T-helper 2 cell treated with Interferon-gamma antibody and Interleukin-4, amounts not matched to agents 100 ng/mL and 5 ng/mL, for 36 hours (primary cell): ENCODE data around the gene KRT77. TPM values are rescaled to one million over a fixed set of nuclear protein-coding genes. Genes with fewer than 3 reads are reported as not detected.

Source experiments
- intact Hi-C: fragments of 100-400 bp; cut with micrococcal nuclease; formaldehyde crosslinking; loops from one replicate; pipeline ENCODE4 v1.15.1; 2023
- total RNA-seq: library from RNA; stranded (reverse); gene quantifications from 2 replicates; pipeline ENCODE4 v1.2.3, GENCODE V29; 2022

KRT77 gene
- total RNA-seq, 1 donor from 2014 or later: not detected

DNA sequence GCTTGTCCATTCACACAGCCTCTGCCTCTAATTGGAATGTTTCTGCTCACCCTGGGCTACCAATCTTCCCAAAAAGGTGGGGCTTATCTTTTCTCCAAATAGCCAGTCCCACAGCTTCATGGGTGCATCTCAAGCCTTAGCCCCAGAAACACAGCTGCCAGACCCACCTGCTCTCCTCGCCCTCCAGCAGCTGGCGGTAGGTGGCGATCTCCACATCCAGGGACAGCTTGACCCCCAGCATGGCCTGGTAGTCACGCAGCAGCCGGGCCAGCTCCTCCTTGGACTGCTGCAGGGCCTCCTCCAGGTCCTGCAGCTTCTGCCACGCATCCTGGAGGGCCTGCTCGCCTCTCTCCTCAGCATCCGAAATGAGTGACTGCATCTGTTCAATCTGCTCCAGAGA lies 11.1 kb downstream of the KRT77 start:
- intact Hi-C loops: no loop called here

DNA sequence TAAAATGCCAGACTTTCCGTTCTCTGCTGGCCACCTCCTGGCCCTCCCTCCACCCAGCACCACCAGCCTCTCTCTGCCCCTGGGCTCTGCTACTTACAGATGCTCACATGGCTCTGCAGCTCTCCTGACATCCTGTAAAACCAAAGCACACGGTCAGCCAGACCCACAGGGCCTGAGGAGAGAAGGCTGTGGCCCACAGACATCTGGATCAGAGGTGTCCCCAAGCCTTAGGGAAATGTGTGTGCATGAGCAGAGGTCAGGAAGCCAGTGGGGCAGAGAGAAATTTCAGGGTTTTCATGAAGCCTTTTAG lies 11.5 kb downstream of the KRT77 start:
- intact Hi-C loops: no loop called here

DNA sequence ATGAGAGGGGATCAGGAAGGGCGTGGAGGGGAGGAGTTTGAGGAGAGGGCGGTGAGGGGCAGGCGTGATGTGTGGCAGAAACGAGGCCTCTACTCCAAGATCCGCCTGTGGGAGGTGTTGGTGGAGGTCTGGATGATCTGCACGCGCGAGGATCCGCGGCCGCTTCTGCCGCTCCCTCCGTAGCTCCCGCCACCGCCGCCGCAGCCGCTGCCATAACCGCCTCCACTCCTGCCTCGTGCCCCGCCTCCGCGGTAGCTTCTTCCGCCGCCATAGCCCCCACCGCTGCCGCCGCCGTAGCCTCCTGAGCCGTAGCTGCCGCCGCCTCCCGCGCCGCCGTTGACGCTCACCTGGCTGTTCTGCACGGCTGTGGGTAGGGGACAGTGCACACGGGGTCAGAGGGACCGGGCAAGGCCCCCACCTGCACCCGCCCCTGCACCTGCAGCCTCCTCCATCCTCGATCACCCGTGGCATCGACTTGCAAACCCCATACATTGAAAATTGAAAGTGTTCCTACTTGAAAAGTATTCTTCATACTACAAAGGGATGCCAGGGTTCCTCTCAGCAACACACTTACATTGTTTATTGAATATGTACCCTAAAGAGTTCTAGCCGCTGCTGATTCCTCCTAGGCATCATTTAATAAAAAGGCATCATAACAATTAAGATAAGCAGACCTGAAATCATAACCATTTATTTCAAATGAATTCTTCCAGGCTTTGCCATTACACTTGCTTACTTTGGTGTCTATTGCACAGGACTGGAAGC lies 12.1 kb downstream of the KRT77 start:
- intact Hi-C loops: no loop called here

DNA sequence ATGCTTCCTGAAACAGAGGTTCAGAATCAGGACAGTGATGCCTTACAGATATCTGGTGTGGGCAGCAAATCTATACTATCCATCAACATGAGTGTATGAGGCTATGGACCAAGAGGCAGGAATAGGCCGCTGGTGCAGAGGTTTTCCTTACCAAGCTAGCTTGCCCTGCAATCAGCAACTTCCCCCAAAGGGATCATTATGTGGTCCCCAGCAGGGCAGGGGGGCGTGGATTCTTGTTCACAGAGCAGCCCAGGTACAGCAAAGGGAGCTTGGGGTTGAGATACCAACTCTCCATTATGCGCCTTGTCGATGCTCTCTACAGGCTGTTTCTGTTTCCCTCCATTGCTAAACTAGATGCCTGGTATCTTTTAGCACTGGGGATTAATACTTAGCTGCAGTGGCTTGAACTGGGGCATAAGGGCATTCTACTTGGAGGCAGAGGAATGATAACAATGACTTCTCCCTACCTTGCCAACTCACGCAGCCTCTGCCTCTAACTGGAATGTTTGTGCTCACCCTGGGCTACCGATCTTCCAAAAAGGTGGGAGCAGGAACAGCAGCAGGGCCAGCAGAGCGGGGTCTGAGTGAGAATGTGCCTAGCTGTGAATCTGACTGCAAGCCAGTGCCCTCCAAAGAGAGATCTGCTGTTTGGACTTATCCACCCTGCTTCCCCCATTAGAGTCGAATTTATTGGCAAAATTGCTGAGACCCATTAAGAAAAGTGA lies 12.8 kb downstream of the KRT77 start:
- intact Hi-C loops: no loop called here

DNA sequence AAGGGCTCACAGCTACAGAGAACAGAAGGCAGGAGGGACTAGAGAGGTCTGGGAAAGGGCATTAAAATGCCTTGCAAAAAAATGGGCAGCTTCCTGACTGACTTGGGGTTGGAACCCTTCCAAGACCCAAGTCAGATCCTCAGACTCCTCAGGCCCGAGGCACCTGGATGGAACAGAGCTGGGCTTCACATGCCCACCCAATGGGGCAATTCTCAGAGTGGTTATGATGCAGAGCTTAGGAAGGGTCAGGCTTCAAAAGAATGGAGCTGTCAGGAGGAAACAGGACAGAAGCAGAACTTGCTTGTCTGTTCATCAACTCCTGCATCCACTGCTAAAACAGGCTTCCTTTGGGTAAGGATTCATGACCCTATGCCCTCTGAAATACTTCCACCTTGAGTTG lies 13.4 kb downstream of the KRT77 start:
- intact Hi-C loops: no loop called here

DNA sequence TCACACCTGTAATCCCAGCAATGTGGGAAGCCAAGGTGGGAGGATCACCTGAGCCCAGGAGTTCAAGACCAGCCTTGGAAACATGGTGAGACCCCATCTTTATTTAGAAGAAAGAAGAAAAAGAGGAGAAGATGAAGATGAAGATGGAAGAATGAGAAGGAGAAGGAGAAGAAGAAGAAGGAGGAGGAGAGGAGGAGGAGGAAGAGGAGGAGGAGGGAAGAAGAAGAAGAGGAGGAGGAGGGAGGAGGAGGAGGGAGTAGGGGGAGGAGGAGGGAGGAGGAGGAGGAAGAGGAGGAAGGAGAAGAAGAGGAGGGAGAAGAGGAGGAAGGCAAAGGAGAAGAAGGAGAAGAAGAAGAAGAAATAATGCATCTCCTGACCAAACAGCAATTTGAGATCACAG lies 14.1 kb downstream of the KRT77 start:
- intact Hi-C loops: no loop called here

DNA sequence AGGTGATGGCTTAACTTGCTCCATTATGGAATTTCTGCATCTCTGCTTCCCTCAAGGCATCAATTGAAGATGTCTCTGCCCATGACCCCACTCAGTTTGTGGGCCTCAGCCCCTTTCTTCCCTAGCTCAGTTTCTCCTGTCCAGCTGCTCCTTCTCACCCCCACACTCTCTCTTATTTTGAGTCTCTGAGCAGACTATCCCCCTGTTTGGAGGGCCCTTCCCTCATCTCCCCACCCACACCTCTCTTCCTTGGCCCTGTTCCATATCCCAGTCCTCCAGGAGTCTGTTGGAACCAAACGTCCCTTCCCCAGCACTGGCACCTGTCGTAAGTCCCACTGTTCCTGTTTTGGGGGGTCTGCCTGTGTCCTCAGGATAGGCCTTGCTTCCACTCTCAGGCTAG lies 14.8 kb downstream of the KRT77 start:
- intact Hi-C loops: no loop called here

DNA sequence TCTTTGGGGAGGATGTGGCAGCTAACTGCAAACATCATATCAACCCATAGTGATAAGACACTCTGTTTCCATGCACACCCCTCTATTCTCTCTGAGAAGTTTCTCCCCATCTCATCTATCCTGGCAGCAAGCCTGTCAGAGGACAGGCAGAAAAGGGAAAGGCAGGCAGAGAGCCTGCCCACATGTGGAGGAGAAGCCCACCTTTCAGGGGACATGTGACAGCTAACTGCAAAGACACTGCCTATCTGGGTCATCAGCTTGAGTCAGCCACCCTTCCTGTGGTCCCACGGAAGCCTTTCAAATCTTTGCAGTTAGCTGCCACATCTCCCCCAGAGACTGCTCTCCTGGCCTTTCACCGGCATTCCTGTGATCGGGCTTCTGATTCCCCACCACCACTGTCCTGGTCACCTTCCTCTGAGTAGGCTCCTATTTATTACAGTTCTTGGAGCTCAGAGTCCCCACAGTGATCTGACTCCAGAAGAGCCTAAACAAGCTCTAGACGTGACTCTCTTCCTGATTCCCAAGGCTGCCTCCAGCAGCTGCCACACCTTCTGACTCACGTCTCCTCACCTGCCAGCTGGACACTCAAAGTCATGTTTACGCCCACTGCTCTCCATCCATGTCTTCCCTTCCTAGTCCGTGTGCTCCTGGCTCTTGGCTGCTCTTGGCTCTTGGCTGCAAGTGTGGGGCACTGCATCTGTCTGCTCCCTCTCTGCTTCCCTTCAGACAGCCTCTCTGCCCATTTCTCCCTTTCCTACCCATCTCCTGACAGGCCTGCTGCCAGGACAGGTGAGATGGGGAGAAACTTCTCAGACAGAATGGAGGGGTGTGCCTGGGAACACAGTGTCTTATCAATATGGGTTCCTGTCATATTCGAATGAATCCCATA lies 15.6 kb downstream of the KRT77 start:
- intact Hi-C loops: no loop called here

DNA sequence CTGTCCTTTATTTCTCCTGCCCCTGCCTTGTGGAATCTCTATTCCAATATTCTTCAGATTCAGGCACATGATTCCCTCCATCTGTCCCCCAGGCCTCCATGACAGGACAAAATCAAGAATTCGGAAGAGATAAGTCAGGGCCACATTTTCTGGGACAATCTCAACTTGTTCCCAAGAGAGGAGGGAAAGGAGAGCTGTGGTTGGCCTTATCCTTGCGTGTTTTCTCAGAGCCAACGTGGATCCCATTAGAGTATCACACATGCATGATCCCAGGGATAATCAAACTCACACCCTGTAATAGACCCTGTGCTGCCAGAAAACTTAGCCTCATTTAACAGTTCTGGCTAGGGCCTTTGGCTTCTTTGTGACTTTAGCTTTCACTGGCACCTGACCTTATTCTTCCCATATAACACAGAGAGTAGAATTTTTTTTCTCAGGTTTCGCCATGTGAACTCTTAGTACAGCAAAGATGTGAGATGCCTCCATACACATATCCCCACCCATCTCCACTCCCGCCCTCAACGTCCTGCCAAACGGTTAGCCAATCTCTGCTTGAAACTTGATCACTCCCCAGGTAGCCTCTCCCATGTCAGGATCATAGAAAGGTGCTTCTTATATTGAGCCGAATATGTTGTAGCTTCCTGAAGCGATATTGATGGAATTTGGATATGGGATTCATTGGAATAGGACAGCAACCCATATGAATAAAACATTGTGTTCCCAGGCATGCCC lies 16.4 kb downstream of the KRT77 start:
- intact Hi-C loops: no loop called here

DNA sequence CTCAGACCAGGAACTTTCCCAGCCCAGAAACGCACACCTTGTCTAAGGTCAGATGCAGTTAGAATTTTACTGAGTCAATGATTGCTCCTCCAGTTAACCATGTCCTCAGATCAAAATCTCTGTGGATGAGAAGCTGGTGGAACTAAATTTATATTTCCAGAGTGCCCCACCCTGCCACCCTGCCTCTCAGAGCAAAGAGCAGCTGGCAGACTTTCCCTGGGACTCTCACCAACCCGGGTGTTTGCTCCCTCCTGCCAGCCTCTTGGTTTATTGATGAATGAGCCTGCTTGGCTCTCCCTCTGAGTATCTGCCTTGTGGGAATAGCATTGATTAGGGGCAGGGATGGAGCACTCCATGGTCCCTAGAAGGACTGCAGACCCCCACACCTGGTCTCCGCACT lies 17.3 kb downstream of the KRT77 start:
- intact Hi-C loops: no loop called here

DNA sequence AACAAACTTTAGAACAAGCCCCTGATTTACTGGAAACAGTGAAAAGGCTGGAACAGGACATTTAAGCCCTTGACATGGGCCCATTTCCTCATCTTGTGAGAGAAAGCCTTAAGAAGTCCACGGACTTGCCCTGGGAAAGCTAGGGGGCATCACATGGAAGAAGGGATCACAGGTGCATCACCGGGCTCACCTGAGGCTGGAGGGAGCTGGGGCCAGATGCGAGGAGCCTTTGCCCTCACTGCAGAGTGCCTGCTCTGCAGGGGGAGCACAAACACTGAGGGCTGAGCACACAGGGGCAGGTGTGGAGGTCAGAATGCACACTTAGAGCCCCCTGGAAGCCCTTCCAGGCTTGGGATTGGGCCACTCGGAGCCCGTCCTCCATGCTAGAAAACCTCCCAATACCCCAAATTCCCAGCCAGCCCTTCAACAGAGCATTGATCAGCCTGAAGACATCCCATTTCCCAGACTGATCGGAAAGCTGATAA lies 17.9 kb downstream of the KRT77 start:
- intact Hi-C loops: no loop called here

DNA sequence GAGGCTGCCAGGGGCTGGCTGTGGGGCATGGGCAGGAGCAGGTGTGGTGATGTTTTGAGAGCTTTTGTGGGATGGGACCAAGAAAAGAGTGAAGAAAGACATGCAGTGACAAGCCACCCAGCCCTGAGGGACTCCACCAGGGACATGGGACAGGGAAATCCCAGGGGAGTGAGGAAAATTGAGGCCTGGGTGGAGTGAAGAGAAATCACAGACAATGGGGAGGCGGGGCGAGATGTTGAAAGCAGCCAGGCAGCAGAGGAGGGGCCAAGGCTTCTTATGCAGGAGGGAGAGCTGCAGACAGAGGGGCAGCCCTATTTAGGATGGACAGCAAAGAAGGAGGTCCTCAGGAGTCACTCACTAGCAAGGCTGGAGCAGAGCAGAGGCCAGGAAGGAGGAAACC lies 18.9 kb downstream of the KRT77 start:
- intact Hi-C loops: loop anchor here (5.0 kb wide), 1 partner anchor 102 kb away; no protein-coding TSS in a partner anchor

DNA sequence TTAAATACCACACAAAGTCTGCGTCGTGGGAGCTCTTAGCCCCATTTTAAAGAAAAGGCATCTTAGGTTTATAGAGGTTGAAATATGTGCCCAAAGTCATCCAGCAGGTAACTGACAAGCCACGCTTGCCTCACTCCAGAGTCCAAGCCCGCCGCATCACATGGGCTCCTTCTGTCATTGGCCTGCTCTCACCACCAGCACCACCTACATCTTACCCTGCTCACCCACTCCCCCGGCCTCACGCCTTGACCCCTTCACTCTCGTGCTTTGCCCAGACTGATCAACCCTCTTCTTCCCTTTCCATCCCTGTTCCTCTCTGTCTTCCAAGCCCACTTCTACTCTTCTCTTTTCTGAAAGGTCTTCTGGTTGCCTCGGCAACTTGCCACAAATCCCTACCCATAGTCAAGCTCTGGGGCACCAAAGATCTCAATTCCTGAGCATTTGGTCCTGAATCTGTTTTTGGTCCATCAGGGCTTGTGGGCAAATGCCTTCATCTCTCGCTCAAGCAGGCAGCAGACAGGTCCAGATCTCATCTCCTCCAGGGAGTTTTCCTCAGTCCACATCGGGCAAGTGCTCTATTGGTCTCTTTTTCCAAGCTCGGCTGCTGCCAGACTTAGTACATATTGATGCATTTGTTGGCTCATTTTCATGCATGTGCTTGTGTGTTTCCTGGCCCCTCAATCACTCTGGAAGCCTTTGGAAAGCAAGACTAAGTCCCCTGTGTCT lies 19.6 kb downstream of the KRT77 start:
- intact Hi-C loops: loop anchor here (5.0 kb wide), 1 partner anchor 101 kb away; no protein-coding TSS in a partner anchor

DNA sequence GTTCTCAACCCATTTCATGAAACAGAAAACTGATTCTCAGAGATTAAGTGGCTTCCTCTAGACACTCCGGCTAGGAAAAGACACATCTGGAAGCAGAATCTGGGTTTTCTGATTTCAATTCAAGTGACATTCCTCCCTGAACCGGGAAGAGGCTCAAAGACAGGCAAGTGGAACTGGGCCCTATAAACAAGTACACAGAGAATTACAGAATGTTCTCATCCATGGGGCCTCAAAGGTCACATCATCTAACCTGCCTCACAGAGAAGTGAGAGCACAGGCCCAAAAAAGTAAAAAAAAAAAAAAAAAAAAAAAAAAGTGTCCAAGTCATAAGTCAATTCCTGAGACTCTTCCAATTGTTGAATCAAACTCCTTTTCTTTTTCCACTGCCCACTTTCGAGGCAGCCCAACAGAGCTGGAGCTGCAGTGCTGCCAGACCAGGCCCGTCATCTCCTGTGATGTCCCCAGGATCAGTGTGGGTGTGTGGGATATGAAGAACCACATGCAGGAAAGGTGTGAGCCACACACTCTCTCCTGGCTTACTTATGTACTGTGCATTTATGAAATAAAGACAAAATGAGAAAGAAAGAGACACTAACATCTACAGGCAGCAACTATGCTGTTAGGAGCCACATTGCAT lies 20.3 kb downstream of the KRT77 start:
- intact Hi-C loops: loop anchor here (5.0 kb wide), 1 partner anchor 101 kb away; no protein-coding TSS in a partner anchor

DNA sequence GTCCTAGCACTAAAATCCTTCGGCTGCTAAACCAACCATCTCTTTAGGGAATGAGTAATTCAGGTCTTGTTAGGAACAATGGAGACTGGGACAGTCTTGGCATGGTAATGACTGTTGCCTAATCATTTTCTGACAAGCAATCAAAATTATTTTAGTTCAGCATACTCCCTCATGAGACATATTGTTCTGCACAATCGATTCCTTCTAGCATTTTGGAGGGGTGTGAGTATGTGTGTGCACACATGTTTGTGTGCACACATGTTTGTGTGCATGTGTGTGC lies 21.0 kb downstream of the KRT77 start:
- intact Hi-C loops: loop anchor here (5.0 kb wide), 1 partner anchor 100 kb away; no protein-coding TSS in a partner anchor

DNA sequence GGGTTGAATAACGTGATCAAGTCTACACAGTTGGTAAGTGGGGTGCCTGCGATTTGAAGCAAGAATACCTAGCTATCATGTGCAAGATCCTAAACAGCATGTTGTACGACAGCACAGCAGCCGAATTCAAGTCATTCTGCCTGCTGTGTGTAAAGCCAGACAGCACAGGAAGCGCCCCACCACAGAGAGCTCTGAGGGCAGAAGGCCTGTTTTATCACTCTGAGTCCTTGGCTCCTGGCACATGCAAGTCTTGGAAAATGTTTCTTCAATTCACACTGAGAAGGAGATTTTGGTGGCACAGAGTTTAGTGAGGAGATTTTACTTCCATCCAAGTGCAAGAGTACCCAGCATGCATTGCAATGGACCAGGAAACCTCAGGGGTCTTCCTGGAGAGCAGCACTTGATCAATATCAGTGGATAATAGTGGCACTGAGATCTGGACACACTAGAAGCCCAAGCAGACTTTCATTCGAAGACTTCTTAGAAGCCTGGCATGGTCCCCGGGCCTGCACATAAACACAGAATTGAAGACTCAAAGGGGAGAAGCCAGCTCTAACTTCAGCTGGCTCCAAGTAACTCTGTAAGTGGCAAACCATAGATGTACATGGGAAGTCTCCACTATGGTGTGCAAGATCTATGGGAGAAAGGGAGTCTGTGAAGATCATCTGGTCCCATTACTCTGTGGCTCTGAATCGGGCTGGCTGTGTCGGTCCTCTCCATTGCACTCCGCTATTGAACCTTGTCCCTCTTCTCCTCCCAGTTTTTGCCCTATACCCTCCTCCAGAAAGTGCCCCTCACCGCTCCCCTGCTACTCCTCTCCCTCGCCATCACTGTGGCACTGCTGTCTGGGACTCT lies 21.6 kb downstream of the KRT77 start:
- intact Hi-C loops: loop anchor here (5.0 kb wide), 1 partner anchor 99 kb away; no protein-coding TSS in a partner anchor

DNA sequence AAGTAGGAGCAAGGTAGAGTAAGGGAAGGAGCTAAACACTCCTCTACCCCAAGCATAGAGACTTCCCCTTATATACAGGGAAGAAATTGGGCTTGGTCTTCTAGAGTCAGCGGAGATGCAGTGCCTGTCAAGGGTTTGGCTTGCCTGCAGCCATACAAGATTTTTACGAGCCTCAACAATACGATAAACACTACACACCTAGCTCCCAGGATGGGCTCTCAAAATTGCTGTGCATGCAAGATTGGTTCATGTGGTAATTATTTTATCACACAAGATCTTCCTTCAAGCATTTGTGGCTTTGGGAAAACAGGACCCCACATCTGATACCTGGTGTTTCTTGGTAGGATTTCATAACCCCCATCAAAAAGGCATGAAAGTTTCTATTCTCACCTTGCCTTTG lies 23.0 kb downstream of the KRT77 start, which contains the start of gene KRT1:
KRT1 (minus strand) TSS at position 45 of the 400 bp plus-strand sequence. CDS start 59 bp downstream, outside the sequence.
- intact Hi-C loops: loop anchor here (5.0 kb wide), 1 partner anchor 98 kb away; no protein-coding TSS in a partner anchor

DNA sequence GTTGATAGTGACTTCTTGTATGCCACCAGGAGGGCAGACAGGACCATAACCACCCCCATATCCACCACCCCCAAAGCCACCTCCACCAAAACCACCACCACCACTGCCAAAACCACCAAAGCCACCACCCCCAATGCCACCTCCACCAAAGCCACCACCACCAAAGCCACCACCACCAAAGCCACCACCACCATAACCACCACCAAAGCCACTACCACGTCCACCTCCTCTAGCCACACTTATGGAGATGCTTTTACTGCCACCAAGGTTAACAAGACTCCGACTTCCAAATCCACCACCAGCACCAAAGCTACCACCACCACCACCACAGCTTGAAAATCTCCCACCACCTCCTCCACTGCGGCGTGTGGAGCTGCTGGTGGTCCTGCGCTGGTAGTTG lies 23.4 kb downstream of the KRT77 start:
- intact Hi-C loops: loop anchor here (5.0 kb wide), 1 partner anchor 98 kb away; no protein-coding TSS in a partner anchor

DNA sequence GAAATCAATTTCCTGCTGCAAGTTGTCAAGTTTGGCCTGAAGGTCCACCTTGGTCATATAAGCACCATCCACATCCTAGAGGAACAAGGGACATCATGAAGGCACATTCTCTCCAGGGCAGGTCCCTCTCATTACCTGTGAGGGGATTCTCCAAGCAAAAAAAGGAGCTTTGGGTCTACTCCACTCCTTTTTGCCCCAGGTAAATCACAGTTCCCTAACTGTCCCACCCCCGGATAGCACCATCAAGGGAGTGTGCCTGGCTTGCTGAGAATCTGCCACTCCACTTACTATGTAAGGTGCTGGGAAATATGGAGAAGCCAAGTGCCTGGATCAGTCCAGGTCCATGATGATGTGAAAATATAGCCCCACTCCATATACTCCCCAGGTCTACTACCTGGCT lies 25.7 kb downstream of the KRT77 start:
- intact Hi-C loops: no loop called here
